HG03575 (cell line): ENCODE measurements around the gene SHOC2.
"Not testable (repeated sequence)": the region's sequence is repeated elsewhere in the genome, so short reads cannot be mapped to it uniquely, and the experiment has no call there.

Source experiments
- ATAC-seq: cut with Tn5 transposase; IDR thresholded peaks from one replicate; pipeline ENCODE4 v1.9.1; 2021; ENCODE audit not compliant: unreplicated experiment, insufficient number of reproducible peaks, low FRiP score; ENCODE audit errors: extremely low read depth

SHOC2 gene

GRCh38 chr10:110898391-110898790 is 21.0 kb upstream of the SHOC2 start:
- no peak for ATAC-seq

GRCh38 chr10:110900983-110901382 is 18.4 kb upstream of the SHOC2 start:
- no peak for ATAC-seq

GRCh38 chr10:110901954-110902819 is 17.2 kb upstream of the SHOC2 start:
- ATAC-seq = no peak

- ATAC-seq = no peak
Observed at GRCh38 chr10:110903280-110904278, 15.8 kb upstream of the SHOC2 start.

- ATAC-seq = no peak
Observed at GRCh38 chr10:110910138-110910537, 9.3 kb upstream of the SHOC2 start.

GRCh38 chr10:110912374-110912773 is 7.0 kb upstream of the SHOC2 start:
- ATAC-seq = no peak

- ATAC-seq = no peak
Observed at GRCh38 chr10:110914431-110914830, 5.0 kb upstream of the SHOC2 start.

- no peak for ATAC-seq
Observed at GRCh38 chr10:110915035-110915434, 4.4 kb upstream of the SHOC2 start.

- ATAC-seq = not testable (repeated sequence)
Observed at GRCh38 chr10:110915600-110915999, 3.8 kb upstream of the SHOC2 start.

- ATAC-seq = no peak
Observed at GRCh38 chr10:110916554-110917346, 2.7 kb upstream of the SHOC2 start.

GRCh38 chr10:110918269-110918642 is 1.1 kb upstream of the SHOC2 start:
- no peak for ATAC-seq

- ATAC-seq = peak; percentile 82
Observed at GRCh38 chr10:110918643-110919348, 608 bp upstream of the SHOC2 start, which contains the start of gene BBIP1. Gene BBIP1, minus strand, starts transcription at chr10:110919180. Its CDS starts 1,023 bp downstream, at chr10:110918157.

- peak; percentile 26 for ATAC-seq
Observed at GRCh38 chr10:110919971-110920881, 822 bp downstream of the SHOC2 start.

- no peak for ATAC-seq
Observed at GRCh38 chr10:110923856-110924493, 4.6 kb downstream of the SHOC2 start.

- no peak for ATAC-seq
Observed at GRCh38 chr10:110927461-110927860, 8.1 kb downstream of the SHOC2 start.

GRCh38 chr10:110931769-110932381 is 12.5 kb downstream of the SHOC2 start:
- ATAC-seq = no peak
